Astrocyte (in vitro differentiated cells and primary cell): ENCODE data around the gene EYS.

ENCODE experiments used
- CTCF ChIP-seq: IDR thresholded peaks from 2 replicates; pipeline ENCODE4 v1.5.1; 2011; ENCODE audit warnings: low read depth, mild to moderate bottlenecking, inconsistent platforms, low read length, moderate library complexity; ENCODE audit not compliant: insufficient read depth
- EZH2 ChIP-seq: IDR thresholded peaks from 2 replicates; pipeline ENCODE4 v1.6.1; 2012; ENCODE audit warnings: mild to moderate bottlenecking, low read length, inconsistent platforms; ENCODE audit not compliant: insufficient read depth

- no peak for TF ChIP-seq CTCF
- TF ChIP-seq EZH2 = no peak
Measured at GRCh38 chr6:63807056-63807455, 1900.0 kb downstream of the EYS start.
